ENCODE results near the gene SLC9A8.

- no peak for TF ChIP-seq CTCF (IDR thresholded peaks at IDR 0.05; ENCODE audit: control extremely low read depth in 1 of 3, insufficient read depth in 1 of 3, low read depth in 1 of 3, low read length in 3 of 3)
- TF ChIP-seq ATF2 (IDR thresholded peaks at IDR 0.05; ENCODE audit: low read length), result no peak
- no peak for TF ChIP-seq TAF1 (IDR thresholded peaks at IDR 0.05; ENCODE audit: low read depth, low read length)
- TF ChIP-seq CHD2 (IDR thresholded peaks at IDR 0.05; ENCODE audit: low read length), result no peak
- no peak for TF ChIP-seq TBP (IDR thresholded peaks at IDR 0.05; ENCODE audit: low read depth, low read length)
- TF ChIP-seq MAX (IDR thresholded peaks at IDR 0.05), result no peak
- no peak for TF ChIP-seq RFX5 (IDR thresholded peaks at IDR 0.05; ENCODE audit: borderline replicate concordance, low read depth, low read length)
- TF ChIP-seq USF2 (IDR thresholded peaks at IDR 0.05; ENCODE audit: low read length), result no peak
- TF ChIP-seq CHD1 (IDR thresholded peaks at IDR 0.05; ENCODE audit: low read depth, low read length), result no peak
- TF ChIP-seq YY1 (IDR thresholded peaks at IDR 0.05; ENCODE audit: low read depth, low read length), result no peak
- no peak for TF ChIP-seq POLR2AphosphoS5 (IDR thresholded peaks at IDR 0.05; ENCODE audit: low read depth, low read length)
- no peak for TF ChIP-seq POLR2A (IDR thresholded peaks at IDR 0.05; ENCODE audit: control extremely low read depth in 1 of 2, low read depth in 2 of 2, low read length in 2 of 2)
These were observed 44.3 kb downstream of the SLC9A8 start for GRCh38 chr20:49856904-49857303.

Data from H1 (cell line).